HL-60 (cell line): ENCODE results near the gene EMD.

ENCODE experiments used
- CTCF ChIP-seq: IDR thresholded peaks from one replicate; pipeline ENCODE4 v1.5.1; 2011; ENCODE audit warnings: low read length, control low read depth, inconsistent platforms; ENCODE audit not compliant: insufficient read depth
- GABPA ChIP-seq: IDR thresholded peaks from 2 replicates; pipeline ENCODE4 v1.6.1; 2012; ENCODE audit warnings: low read depth
- POLR2AphosphoS5 ChIP-seq: IDR thresholded peaks from 2 replicates; pipeline ENCODE4 v1.6.1; 2012; ENCODE audit warnings: low read depth
- REST ChIP-seq: IDR thresholded peaks from 2 replicates; pipeline ENCODE4 v1.6.1; 2012; ENCODE audit warnings: low read depth; ENCODE audit not compliant: insufficient replicate concordance
- SPI1 ChIP-seq: IDR thresholded peaks from 2 replicates; pipeline ENCODE4 v1.6.1; 2012; ENCODE audit warnings: low read depth, mild to moderate bottlenecking, borderline replicate concordance

GRCh38 chrX:154403192-154403591 lies 24.1 kb downstream of the EMD start:
- TF ChIP-seq CTCF (no peak), POLR2AphosphoS5 (no peak), REST (no peak), SPI1 (no peak), GABPA (no peak)
